ENCODE results near the gene SNTG2. TPM values are rescaled to one million over a fixed set of nuclear protein-coding genes. Genes with fewer than 3 reads are reported as not detected.
A peak's percentile ranks its signal among the peaks of the same experiment; 100 is the strongest.

Gene SNTG2
- total and polyA plus RNA-seq, 12 donors = 0.26 to 4.3 (median 0.72) TPM; not detected in 1

DNA sequence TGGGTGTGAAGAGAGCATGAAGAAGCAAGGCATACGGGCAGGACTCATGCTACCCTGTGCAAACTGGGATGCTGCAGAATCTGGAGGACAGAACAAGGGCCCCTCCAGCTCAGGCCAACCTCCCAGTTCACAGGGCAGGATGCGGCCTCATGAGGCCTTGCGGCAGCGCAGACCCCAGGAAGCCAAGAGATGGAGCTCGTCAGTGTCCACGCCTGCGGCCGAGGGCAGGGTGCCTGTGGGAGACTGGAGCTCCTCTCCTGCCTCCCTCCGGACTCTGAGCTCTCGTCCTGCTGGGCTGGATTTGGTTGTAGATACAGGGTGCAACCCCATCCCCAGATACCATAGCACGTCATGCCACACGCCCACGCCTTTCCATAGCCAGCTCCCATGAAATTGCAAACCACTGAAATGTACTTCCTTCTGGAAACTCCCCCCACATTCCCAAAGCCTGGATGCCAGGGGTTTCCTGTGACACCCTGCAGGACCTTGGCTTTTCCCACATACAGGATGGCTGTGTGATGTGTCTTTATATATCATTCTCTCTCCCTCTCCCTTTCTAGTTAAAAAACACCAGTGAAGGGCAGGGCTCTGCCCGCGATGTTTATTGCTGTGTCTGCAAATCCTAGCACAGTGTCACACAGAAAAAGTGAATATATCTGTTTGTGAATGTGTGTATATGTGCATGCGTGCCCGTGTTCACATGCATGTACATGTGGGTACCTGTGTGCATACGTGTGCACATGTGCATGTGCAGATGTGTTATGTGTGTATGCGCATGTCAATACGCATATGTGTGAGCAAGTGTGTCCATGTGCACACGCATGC lies 12.3 kb upstream of the SNTG2 start:
- 82 to 92% (median 87%) methylated on average over 12 to 21 of the region's 21 CpGs for WGBS, 4 donors

DNA sequence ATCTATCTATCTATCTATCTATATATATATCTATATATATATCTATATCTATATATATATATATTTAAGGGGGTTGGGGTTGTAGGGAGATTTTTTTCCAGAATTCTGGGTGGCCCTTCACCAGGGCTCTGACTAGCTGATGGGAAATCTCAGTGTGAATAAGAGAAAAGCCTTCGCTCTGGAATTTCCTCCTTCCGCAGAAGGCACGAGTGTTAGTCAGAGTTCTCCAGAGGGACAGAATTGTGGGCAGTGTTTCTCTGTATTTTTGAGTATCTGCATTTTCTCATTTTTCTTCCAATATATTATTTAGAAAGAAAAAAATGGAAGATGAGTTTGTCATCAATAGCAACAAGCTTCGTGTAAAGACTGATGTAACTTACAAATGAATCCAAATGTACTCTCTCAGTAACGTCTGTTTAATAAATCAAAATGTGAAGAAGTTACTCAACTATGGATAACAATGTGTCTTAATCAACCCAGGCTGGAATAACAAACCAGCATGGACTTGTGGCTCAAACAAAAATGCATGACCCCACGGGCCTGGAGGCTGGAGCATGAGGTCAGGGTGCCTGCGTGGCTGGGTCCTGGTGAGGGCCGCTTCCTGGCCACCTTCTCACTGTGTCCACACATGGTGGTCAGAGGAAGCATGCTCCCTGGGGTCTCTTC lies 10.6 kb upstream of the SNTG2 start:
- Histone ChIP-seq H3K9me3 (replicated peaks in 1 of 3) (no peaks in the 10 kb centered on the region), H3K27ac (no peak overlapping the region), H3K4me3 (no peak overlapping the region), H3K36me3 (replicated peaks in 1 of 2) (no peaks in the 10 kb centered on the region), H3K27me3 (no peaks in the 10 kb centered on the region), H3K4me1 (replicated peaks in 1 of 2) (no peaks in the 10 kb centered on the region)
- intact Hi-C loops (cut with DNase I) = no loop called here
- no peak for DNase-seq
- 60 to 76% (median 70%) methylated on average over 8 of the region's 8 CpGs for WGBS, 4 donors
- no peak for TF ChIP-seq POLR2A (IDR thresholded peaks at IDR 0.05)
- TF ChIP-seq, protein P1, sequence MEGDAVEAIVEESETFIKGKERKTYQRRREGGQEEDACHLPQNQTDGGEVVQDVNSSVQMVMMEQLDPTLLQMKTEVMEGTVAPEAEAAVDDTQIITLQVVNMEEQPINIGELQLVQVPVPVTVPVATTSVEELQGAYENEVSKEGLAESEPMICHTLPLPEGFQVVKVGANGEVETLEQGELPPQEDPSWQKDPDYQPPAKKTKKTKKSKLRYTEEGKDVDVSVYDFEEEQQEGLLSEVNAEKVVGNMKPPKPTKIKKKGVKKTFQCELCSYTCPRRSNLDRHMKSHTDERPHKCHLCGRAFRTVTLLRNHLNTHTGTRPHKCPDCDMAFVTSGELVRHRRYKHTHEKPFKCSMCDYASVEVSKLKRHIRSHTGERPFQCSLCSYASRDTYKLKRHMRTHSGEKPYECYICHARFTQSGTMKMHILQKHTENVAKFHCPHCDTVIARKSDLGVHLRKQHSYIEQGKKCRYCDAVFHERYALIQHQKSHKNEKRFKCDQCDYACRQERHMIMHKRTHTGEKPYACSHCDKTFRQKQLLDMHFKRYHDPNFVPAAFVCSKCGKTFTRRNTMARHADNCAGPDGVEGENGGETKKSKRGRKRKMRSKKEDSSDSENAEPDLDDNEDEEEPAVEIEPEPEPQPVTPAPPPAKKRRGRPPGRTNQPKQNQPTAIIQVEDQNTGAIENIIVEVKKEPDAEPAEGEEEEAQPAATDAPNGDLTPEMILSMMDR (IDR thresholded peaks at IDR 0.05) = no peak

More for the DNA sequence above, 12.3 kb upstream of the SNTG2 start:
- no peak overlapping the region for H3K4me3 ChIP-seq
- intact Hi-C loops (cut with DNase I) = no loop called here
- TF ChIP-seq, protein P1 (IDR thresholded peaks at IDR 0.05) = no peak
- no peak for TF ChIP-seq POLR2A (IDR thresholded peaks at IDR 0.05)
- no peaks in the 10 kb centered on the region for H3K4me1 ChIP-seq (replicated peaks in 1 of 2)
- H3K27me3 ChIP-seq = no peaks in the 10 kb centered on the region
- no peaks in the 10 kb centered on the region for H3K9me3 ChIP-seq (replicated peaks in 1 of 3)
- peak in 1 of 7 donors; percentile 25 for DNase-seq
- H3K27ac ChIP-seq = no peak overlapping the region
- H3K36me3 ChIP-seq (replicated peaks in 1 of 2) = no peaks in the 10 kb centered on the region

DNA sequence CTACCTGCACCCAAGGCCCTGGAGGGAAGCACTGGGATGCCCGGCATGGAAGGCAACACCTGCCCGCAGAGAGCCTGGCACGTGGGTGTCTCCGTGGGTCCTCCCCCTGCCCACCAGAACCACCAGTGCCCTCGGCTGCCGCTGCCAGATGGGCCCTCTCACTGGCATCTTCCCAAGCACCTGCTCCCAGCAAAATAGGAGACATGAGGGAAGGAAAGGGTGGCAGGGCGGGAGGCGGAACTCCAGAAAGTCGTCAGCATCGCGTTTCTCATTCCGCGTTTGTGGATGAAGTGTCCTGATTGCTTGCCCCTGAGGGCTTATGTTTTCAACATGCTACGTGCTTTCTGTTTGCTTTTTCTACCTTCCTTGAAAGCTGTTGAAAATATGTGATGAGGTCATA lies 8.8 kb upstream of the SNTG2 start:
- Histone ChIP-seq H3K4me1 (replicated peaks in 1 of 2) (no peaks in the 10 kb centered on the region), H3K36me3 (replicated peaks in 1 of 2) (no peaks in the 10 kb centered on the region), H3K4me3 (no peak overlapping the region), H3K9me3 (replicated peaks in 1 of 3) (no peaks in the 10 kb centered on the region), H3K27ac (no peak overlapping the region), H3K27me3 (peaks cover 2% of the 10 kb centered on the region)
- intact Hi-C loops (cut with DNase I) = no loop called here
- 74 to 79% (median 79%) methylated on average over 10 to 14 of the region's 14 CpGs for WGBS, 4 donors
- DNase-seq = peak in 1 of 7 donors; percentile 37
- TF ChIP-seq, protein P1 (IDR thresholded peaks at IDR 0.05) = no peak
- no peak for TF ChIP-seq POLR2A (IDR thresholded peaks at IDR 0.05)

DNA sequence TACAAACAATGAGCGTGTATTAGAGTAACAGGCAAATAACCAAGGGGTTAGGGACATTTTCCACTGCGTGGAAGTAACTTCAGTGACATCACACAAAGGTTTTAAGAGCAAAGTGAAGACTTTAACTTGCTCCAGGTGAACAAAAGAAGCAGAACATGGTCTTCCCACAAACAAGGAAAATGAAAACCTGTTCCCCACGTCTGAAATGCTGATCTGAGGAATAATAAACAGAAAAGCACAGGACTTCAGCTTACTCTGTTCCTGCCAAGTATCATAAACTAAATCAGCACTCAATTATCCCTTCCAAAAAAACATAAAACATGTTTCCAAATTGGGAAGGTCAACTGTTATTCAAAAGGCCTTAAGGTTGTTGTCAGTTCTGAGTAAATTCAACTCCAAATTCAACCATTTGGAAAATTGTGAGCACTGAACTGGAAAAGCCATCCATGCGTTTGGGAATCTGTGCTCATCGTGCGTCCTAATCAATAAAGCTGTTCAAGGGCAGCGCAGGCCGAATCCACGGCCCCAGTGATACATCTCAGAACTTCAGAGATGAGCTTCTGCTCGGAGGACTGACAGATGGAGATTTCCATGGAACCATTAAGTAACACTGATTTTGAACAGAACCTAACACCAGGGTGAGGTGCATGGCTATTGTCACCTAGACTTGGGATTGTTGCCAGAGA lies 7.7 kb upstream of the SNTG2 start:
- 84 to 90% (median 86%) methylated on average over 10 of the region's 10 CpGs for WGBS, 4 donors
- no peak for DNase-seq
- intact Hi-C loops (cut with DNase I) = no loop called here
- Histone ChIP-seq H3K27me3 (peaks cover 4% of the 10 kb centered on the region), H3K36me3 (replicated peaks in 1 of 2) (no peaks in the 10 kb centered on the region), H3K9me3 (replicated peaks in 1 of 3) (no peaks in the 10 kb centered on the region), H3K27ac (no peak overlapping the region), H3K4me3 (no peak overlapping the region), H3K4me1 (replicated peaks in 1 of 2) (no peaks in the 10 kb centered on the region)
- TF ChIP-seq, protein P1 (IDR thresholded peaks at IDR 0.05) = no peak
- no peak for TF ChIP-seq POLR2A (IDR thresholded peaks at IDR 0.05)
